Endothelial cell of umbilical vein (primary cell): ENCODE measurements around the gene ARRB1.

ENCODE experiments used
- EZH2 ChIP-seq: IDR thresholded peaks from 2 replicates; pipeline ENCODE4 v1.6.1; 2012; ENCODE audit warnings: borderline replicate concordance, low read depth, mild to moderate bottlenecking, moderate library complexity, low read length, inconsistent platforms; ENCODE audit not compliant: severe bottlenecking
- GATA2 ChIP-seq: IDR thresholded peaks from 2 replicates; pipeline ENCODE4 v1.7.0; 2011; ENCODE audit warnings: low read depth, mild to moderate bottlenecking, moderate library complexity, mixed read lengths, low read length; ENCODE audit not compliant: insufficient read length, insufficient read depth
- POLR2A ChIP-seq: IDR thresholded peaks from 2 replicates; pipeline ENCODE4 v1.6.1; 2012; ENCODE audit warnings: low read depth, mild to moderate bottlenecking, control low read depth, low read length
- POLR2AphosphoS5 ChIP-seq: IDR thresholded peaks from 2 replicates; pipeline ENCODE4 v1.6.1; 2012; ENCODE audit warnings: low read depth, mild to moderate bottlenecking, control low read depth, low read length, moderate library complexity; ENCODE audit not compliant: insufficient read depth
- TF ChIP-seq, protein P1 (sequence below), 2 donors: IDR thresholded peaks; 1 replicate in 1 of 2; 2 replicates in 1 of 2; pipeline ENCODE4 v1.5.1; 2011; ENCODE audit warnings: low read length in 2 of 2, mild to moderate bottlenecking in 2 of 2, moderate library complexity in 2 of 2, control low read depth in 1 of 2, inconsistent platforms in 1 of 2, low read depth in 1 of 2; ENCODE audit not compliant: insufficient read depth in 1 of 2; ENCODE audit errors: extremely low read depth in 1 of 2

DNA sequence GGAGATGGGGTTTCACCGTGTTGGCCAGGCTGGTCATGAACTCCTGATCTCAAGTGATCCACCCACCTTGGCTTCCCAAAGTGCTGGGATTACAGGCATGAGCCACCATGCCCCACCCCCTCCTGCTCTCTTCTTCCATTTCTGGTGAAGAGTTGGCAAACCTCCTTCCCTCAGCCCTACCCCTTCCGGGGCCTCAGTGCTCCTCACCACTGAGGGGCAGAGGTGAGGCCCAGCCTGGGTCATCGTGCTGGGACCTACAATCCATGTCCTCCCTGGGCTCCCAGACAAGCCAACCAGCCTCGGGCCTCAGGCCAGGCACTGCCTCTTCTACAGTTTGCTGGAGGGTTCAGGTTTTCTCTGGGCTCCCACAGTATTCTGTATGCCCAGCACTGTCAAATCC lies 125.7 kb downstream of the ARRB1 start:
- TF ChIP-seq POLR2A, result no peak
- no peak for TF ChIP-seq POLR2AphosphoS5
- TF ChIP-seq, protein P1, sequence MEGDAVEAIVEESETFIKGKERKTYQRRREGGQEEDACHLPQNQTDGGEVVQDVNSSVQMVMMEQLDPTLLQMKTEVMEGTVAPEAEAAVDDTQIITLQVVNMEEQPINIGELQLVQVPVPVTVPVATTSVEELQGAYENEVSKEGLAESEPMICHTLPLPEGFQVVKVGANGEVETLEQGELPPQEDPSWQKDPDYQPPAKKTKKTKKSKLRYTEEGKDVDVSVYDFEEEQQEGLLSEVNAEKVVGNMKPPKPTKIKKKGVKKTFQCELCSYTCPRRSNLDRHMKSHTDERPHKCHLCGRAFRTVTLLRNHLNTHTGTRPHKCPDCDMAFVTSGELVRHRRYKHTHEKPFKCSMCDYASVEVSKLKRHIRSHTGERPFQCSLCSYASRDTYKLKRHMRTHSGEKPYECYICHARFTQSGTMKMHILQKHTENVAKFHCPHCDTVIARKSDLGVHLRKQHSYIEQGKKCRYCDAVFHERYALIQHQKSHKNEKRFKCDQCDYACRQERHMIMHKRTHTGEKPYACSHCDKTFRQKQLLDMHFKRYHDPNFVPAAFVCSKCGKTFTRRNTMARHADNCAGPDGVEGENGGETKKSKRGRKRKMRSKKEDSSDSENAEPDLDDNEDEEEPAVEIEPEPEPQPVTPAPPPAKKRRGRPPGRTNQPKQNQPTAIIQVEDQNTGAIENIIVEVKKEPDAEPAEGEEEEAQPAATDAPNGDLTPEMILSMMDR (IDR thresholded peaks at IDR 0.05; ENCODE audit: extremely low read depth in 1 of 2, insufficient read depth in 1 of 2, low read depth in 1 of 2, low read length in 2 of 2), result no peak
- TF ChIP-seq EZH2, result no peak
- TF ChIP-seq GATA2, result no peak
